A549 (cell line): ENCODE results near the gene ADGRG1. TPM values are rescaled to one million over a fixed set of nuclear protein-coding genes. Genes with fewer than 3 reads are reported as not detected.

Experiments used
- ATAC-seq, 2 experiments: fragments of 200-7000 bp in 1 of 2; fragments of >200 bp in 1 of 2; cut with Nextera tagmentation in 1 of 2; cut with Tn5 transposase in 1 of 2; 3 replicates each; pipeline versions ENCODE4 v1.8.0 to v1.9.1; 2018 to 2020; ENCODE audit warnings: mild to moderate bottlenecking in 1 of 2, moderate library complexity in 1 of 2
- CTCF ChIA-PET: fragments of 300-600 bp; sonication (Branson Sonifier 250); formaldehyde crosslinking; extraction: SDS; loops from one replicate; lab custom pipeline; 2021; ENCODE audit warnings: antibody characterized with exemption, inconsistent platforms; lab: Yijun Ruan, JAX
- POLR2A ChIA-PET: fragments of 350-600 bp; formaldehyde crosslinking; extraction: SDS; loops from one replicate; lab custom pipeline; 2021; ENCODE audit warnings: antibody characterized with exemption, inconsistent platforms; lab: Yijun Ruan, JAX
- DNase-seq, 2 experiments: peaks; one replicate each; pipeline versions ENCODE4 v3.0.0 to v3.0.0-alpha.2; 2011 to 2016; ENCODE audit warnings: low read depth in 1 of 2, low spot score in 1 of 2
- FAIRE-seq: peaks from 2 replicates; lab custom pipeline; 2011; peaks lifted over from hg19 to GRCh38; lab: Jason Lieb, UNC
- H3K27ac ChIP-seq, 2 experiments: fragments of >200 bp; sonication (Bioruptor Twin); formaldehyde crosslinking; 3 replicates each; pipeline ENCODE4 v1.5.1; 2016 to 2017
- H3K4me1 ChIP-seq: fragments of >200 bp; sonication (Bioruptor Twin); formaldehyde crosslinking; 3 replicates; pipeline ENCODE4 v1.6.1; 2016
- H3K4me2 ChIP-seq: fragments of >200 bp; sonication (Bioruptor Twin); formaldehyde crosslinking; 3 replicates; pipeline ENCODE4 v1.6.1; 2016
- H3K4me3 ChIP-seq: fragments of >200 bp; sonication (Bioruptor Twin); formaldehyde crosslinking; 3 replicates; pipeline ENCODE4 v1.5.1; 2016
- H3K9me3 ChIP-seq: fragments of >200 bp; sonication (Bioruptor Twin); formaldehyde crosslinking; 3 replicates; pipeline ENCODE4 v1.6.1; 2016
- BHLHE40 ChIP-seq: IDR thresholded peaks from 2 replicates; pipeline ENCODE4 v1.6.1; 2012; ENCODE audit warnings: low read depth, low read length, inconsistent platforms
- CEBPB ChIP-seq, 2 experiments: fragments of >200 bp in 1 of 2; sonication (Bioruptor Twin) in 1 of 2; formaldehyde crosslinking in 1 of 2; IDR thresholded peaks; 2 replicates each; pipeline ENCODE4 v1.6.1; 2012 to 2016
- ESRRA ChIP-seq: fragments of 150-350 bp; IDR thresholded peaks from 2 replicates; pipeline ENCODE4 v1.6.1; 2014; ENCODE audit warnings: mild to moderate bottlenecking, low read length, borderline replicate concordance
- GATA3 ChIP-seq: IDR thresholded peaks from 2 replicates; pipeline ENCODE4 v1.6.1; 2012; ENCODE audit warnings: borderline replicate concordance
- HOXB13 ChIP-seq: fragments of 250-450 bp; sonication (Bioruptor Pico); IDR thresholded peaks from 2 replicates; pipeline ENCODE4 v1.5.0; 2020; ENCODE audit warnings: low read depth, mild to moderate bottlenecking, moderate library complexity
- JUNB ChIP-seq: fragments of >200 bp; sonication (Bioruptor Twin); formaldehyde crosslinking; IDR thresholded peaks from 2 replicates; pipeline ENCODE4 v1.6.1; 2016
- MAFK ChIP-seq: fragments of 450-650 bp; IDR thresholded peaks from 2 replicates; pipeline ENCODE4 v1.6.1; 2014; ENCODE audit not compliant: partially characterized antibody
- NR3C1 ChIP-seq: fragments of >200 bp; sonication (Bioruptor Twin); formaldehyde crosslinking; IDR thresholded peaks from 3 replicates; pipeline ENCODE4 v1.6.1; 2017
- POLR2AphosphoS2 ChIP-seq: conservative IDR thresholded peaks from 2 replicates; pipeline ENCODE4 v1.6.1; 2012; ENCODE audit warnings: low read length, improper control_type of control experiment, inconsistent platforms
- RAD21 ChIP-seq, 2 experiments: fragments of >200 bp in 1 of 2; sonication (Bioruptor Twin) in 1 of 2; formaldehyde crosslinking in 1 of 2; IDR thresholded peaks in 1 of 2; conservative IDR thresholded peaks in 1 of 2; 2 replicates in 1 of 2; 3 replicates in 1 of 2; pipeline ENCODE4 v1.6.1; 2012 to 2018; ENCODE audit warnings: inconsistent platforms in 1 of 2
- RARB ChIP-seq: fragments of 250-450 bp; sonication (Bioruptor Pico); IDR thresholded peaks from 2 replicates; pipeline ENCODE4 v1.8.0; 2021; ENCODE audit warnings: mild to moderate bottlenecking, moderate library complexity
- RCOR1 ChIP-seq: fragments of 150-350 bp; IDR thresholded peaks from 2 replicates; pipeline ENCODE4 v1.6.1; 2014; ENCODE audit warnings: antibody characterized with exemption, low read length, low read depth
- RNF2 ChIP-seq: fragments of 200-600 bp; sonication (generic); IDR thresholded peaks from 2 replicates; pipeline ENCODE4 v1.6.1; 2016; ENCODE audit warnings: low read depth, mild to moderate bottlenecking, antibody characterized with exemption, moderate library complexity, borderline replicate concordance
- SREBF2 ChIP-seq: fragments of 450-650 bp; IDR thresholded peaks from 2 replicates; pipeline ENCODE4 v1.6.1; 2014; ENCODE audit warnings: mild to moderate bottlenecking, moderate library complexity
- TP53 ChIP-seq: fragments of 250-450 bp; sonication (Bioruptor Pico); IDR thresholded peaks from 2 replicates; pipeline ENCODE4 v1.5.0; 2021; ENCODE audit warnings: mild to moderate bottlenecking, moderate library complexity
- ZFP36 ChIP-seq: fragments of 450-650 bp; IDR thresholded peaks from 2 replicates; pipeline ENCODE4 v1.6.1; 2014; ENCODE audit warnings: borderline replicate concordance; ENCODE audit not compliant: partially characterized antibody
- WGBS: methylation state at CpG from one replicate; pipeline ENCODE4 v1.1.6; 2017; ENCODE audit errors: missing lambda C conversion rate; 5-methylcytosine and 5-hydroxymethylcytosine counted together
- polyA plus RNA-seq, 4 experiments: library from polyadenylated mRNA; depleted of rRNA in 3 of 4; stranded (reverse); fragments of >200 nt; fragmentation: RNase III in 1 of 4; extraction: RNeasy Plus Mini Kit Qiagen cat#74134 plus additional on column Dnase treatment in 1 of 4; gene quantifications; 2 replicates in 3 of 4; 3 replicates in 1 of 4; pipeline ENCODE4 v1.2.3, GENCODE V29; 2011 to 2017
- TF ChIP-seq, protein P1 (sequence below): fragments of 150-350 bp; IDR thresholded peaks from 2 replicates; pipeline ENCODE4 v1.6.1; 2014; ENCODE audit warnings: low read depth, mild to moderate bottlenecking, low read length
- TF ChIP-seq, protein P2 (sequence below): fragments of >200 bp; sonication (Bioruptor Twin); formaldehyde crosslinking; IDR thresholded peaks from 3 replicates; pipeline ENCODE4 v1.6.1; 2016
- TF ChIP-seq, protein P3 (sequence below): fragments of 250-450 bp; sonication (Bioruptor Pico); IDR thresholded peaks from 2 replicates; pipeline ENCODE4 v1.5.0; 2020; ENCODE audit warnings: low read depth, mild to moderate bottlenecking, moderate library complexity
- TF ChIP-seq, protein P4 (sequence below): fragments of 250-450 bp; sonication (Bioruptor Pico); IDR thresholded peaks from 2 replicates; pipeline ENCODE4 v1.5.0; 2021; ENCODE audit warnings: mild to moderate bottlenecking, moderate library complexity, borderline replicate concordance
- TF ChIP-seq, protein P5 (sequence below): fragments of >200 bp; sonication (Bioruptor Twin); formaldehyde crosslinking; IDR thresholded peaks from 3 replicates; pipeline ENCODE4 v1.5.1; 2016

The ADGRG1 gene
- polyA plus RNA-seq, 2 of the 4 experiments (the other 2 are of a cell fraction), result 28.3 to 142 TPM

DNA sequence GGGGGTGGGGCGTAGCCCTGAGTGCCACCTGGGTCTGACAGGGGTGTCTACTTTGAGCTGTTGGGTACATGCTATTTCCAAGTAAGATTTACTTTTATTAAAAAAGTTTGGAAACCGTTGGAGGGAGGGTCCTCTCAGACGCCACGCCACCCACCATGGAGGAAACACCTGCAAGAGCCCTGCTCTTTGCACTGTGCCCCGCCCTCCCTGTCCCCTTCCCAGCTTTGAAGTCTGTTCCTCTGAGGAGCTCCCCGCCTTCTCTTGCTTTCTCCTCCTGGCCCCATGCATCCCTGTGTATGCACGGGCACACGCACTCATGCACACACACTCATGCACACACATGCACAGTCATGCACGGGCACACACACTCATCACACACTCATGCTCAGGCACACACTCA is 15.5 kb downstream of the ADGRG1 start (continued):
- no peak for TF ChIP-seq RAD21 (conservative IDR thresholded peaks at IDR 0.05 in 1 of 2, IDR thresholded peaks at IDR 0.05 in 1 of 2)
- no peak for TF ChIP-seq RARB (CRISPR knock-in tag)

DNA sequence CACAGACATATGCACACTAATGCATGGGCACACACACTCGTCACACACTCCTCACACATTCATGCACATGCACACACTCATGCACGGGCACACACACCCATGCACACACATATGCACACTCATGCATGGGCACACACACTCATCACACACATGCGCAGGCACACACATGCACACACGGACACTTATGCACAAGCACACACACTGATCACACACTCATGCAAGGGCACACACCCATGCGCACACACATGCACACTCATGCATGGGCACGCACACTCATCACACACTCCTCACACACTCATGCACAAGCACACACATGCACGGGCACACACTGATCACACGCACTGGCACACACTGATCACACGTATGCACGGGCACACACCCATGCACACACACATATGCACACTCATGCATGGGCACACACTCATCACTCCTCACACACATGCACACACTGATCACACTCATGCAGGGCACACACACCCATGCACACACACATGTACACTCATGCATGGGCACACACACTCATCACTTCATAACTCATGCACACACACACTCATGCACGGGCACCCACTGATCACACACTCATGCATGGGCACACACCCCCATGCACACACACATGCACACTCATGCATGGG is 16.1 kb downstream of the ADGRG1 start:
- Histone ChIP-seq H3K27ac (peak overlapping the region in 1 of 2 experiments; percentile 87; a peak in 1 of 6 replicates), H3K4me1 (peaks cover 57% of the 10 kb centered on the region), H3K9me3 (no peaks in the 10 kb centered on the region), H3K4me3 (no peak overlapping the region), H3K4me2 (no peak overlapping the region; the same call in 2 of the 3 replicates)
- WGBS, result 90% methylated on average over 11 of the region's 11 CpGs
- DNase-seq, result no peak
- ChIA-PET POLR2A (no interaction called here), CTCF (interaction anchor here (0.5 to 16.2 kb wide), 5 partner anchors 16 to 942 kb away, joined by 3 to 785 read pairs (median 7); partner anchors contain the start of gene ADGRG1)
- TF ChIP-seq, protein P1, sequence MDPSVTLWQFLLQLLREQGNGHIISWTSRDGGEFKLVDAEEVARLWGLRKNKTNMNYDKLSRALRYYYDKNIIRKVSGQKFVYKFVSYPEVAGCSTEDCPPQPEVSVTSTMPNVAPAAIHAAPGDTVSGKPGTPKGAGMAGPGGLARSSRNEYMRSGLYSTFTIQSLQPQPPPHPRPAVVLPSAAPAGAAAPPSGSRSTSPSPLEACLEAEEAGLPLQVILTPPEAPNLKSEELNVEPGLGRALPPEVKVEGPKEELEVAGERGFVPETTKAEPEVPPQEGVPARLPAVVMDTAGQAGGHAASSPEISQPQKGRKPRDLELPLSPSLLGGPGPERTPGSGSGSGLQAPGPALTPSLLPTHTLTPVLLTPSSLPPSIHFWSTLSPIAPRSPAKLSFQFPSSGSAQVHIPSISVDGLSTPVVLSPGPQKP, result no peak
- TF ChIP-seq, protein P2, sequence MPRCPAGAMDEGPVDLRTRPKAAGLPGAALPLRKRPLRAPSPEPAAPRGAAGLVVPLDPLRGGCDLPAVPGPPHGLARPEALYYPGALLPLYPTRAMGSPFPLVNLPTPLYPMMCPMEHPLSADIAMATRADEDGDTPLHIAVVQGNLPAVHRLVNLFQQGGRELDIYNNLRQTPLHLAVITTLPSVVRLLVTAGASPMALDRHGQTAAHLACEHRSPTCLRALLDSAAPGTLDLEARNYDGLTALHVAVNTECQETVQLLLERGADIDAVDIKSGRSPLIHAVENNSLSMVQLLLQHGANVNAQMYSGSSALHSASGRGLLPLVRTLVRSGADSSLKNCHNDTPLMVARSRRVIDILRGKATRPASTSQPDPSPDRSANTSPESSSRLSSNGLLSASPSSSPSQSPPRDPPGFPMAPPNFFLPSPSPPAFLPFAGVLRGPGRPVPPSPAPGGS, result no peak
- TF ChIP-seq POLR2AphosphoS2 (no peak), TP53 (CRISPR knock-in tag) (no peak), BHLHE40 (no peak), JUNB (no peak), RARB (CRISPR knock-in tag) (no peak), ZFP36 (no peak), HOXB13 (no peak), ESRRA (no peak), RCOR1 (no peak), GATA3 (no peak), MAFK (no peak), SREBF2 (no peak), NR3C1 (no peak), RNF2 (no peak), CEBPB (IDR thresholded peaks at IDR 0.05) (no peak)
- TF ChIP-seq, protein P3, sequence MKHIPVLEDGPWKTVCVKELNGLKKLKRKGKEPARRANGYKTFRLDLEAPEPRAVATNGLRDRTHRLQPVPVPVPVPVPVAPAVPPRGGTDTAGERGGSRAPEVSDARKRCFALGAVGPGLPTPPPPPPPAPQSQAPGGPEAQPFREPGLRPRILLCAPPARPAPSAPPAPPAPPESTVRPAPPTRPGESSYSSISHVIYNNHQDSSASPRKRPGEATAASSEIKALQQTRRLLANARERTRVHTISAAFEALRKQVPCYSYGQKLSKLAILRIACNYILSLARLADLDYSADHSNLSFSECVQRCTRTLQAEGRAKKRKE, result no peak
- TF ChIP-seq, protein P4, sequence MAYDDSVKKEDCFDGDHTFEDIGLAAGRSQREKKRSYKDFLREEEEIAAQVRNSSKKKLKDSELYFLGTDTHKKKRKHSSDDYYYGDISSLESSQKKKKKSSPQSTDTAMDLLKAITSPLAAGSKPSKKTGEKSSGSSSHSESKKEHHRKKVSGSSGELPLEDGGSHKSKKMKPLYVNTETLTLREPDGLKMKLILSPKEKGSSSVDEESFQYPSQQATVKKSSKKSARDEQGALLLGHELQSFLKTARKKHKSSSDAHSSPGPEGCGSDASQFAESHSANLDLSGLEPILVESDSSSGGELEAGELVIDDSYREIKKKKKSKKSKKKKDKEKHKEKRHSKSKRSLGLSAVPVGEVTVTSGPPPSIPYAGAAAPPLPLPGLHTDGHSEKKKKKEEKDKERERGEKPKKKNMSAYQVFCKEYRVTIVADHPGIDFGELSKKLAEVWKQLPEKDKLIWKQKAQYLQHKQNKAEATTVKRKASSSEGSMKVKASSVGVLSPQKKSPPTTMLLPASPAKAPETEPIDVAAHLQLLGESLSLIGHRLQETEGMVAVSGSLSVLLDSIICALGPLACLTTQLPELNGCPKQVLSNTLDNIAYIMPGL (CRISPR knock-in tag), result no peak
- TF ChIP-seq, protein P5, sequence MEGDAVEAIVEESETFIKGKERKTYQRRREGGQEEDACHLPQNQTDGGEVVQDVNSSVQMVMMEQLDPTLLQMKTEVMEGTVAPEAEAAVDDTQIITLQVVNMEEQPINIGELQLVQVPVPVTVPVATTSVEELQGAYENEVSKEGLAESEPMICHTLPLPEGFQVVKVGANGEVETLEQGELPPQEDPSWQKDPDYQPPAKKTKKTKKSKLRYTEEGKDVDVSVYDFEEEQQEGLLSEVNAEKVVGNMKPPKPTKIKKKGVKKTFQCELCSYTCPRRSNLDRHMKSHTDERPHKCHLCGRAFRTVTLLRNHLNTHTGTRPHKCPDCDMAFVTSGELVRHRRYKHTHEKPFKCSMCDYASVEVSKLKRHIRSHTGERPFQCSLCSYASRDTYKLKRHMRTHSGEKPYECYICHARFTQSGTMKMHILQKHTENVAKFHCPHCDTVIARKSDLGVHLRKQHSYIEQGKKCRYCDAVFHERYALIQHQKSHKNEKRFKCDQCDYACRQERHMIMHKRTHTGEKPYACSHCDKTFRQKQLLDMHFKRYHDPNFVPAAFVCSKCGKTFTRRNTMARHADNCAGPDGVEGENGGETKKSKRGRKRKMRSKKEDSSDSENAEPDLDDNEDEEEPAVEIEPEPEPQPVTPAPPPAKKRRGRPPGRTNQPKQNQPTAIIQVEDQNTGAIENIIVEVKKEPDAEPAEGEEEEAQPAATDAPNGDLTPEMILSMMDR, result no peak
- ATAC-seq, result no peak
- no peak for FAIRE-seq
